Natural killer cell (primary cell): ENCODE data around the gene SPSB3. TPM values are rescaled to one million over a fixed set of nuclear protein-coding genes. Genes with fewer than 3 reads are reported as not detected.
A peak's percentile ranks its signal among the peaks of the same experiment; 100 is the strongest.

Source experiments
- ATAC-seq, 3 donors: fragments of 150-1000 bp in 2 of 3; fragments of 200-7000 bp in 1 of 3; cut with Tn5 transposase; 1 replicate in 1 of 3; 2 replicates in 2 of 3; pipeline ENCODE4 v1.10.0; 2021; ENCODE audit warnings: mild to moderate bottlenecking in 2 of 3, moderate library complexity in 2 of 3
- DNase-seq, 2 donors: peaks; one replicate each; pipeline versions ENCODE4 v3.0.0 to v3.0.0-alpha.2; 2013 to 2021; ENCODE audit warnings: mixed read lengths in 1 of 2
- H3K27ac ChIP-seq: one replicate; pipeline ENCODE4 v1.5.1; 2013; ENCODE audit warnings: mild to moderate bottlenecking, low read length
- H3K27me3 ChIP-seq: one replicate; pipeline ENCODE4 v1.6.1; 2013; ENCODE audit warnings: low read length; ENCODE audit not compliant: control insufficient read depth, insufficient read depth
- H3K36me3 ChIP-seq: one replicate; pipeline ENCODE4 v1.6.1; 2013; ENCODE audit warnings: low read length; ENCODE audit not compliant: control insufficient read depth, insufficient read depth
- H3K4me1 ChIP-seq: one replicate; pipeline ENCODE4 v1.6.1; 2013; ENCODE audit warnings: low read length; ENCODE audit not compliant: control insufficient read depth, insufficient read depth
- H3K4me3 ChIP-seq: one replicate; pipeline ENCODE4 v1.5.1; 2013; ENCODE audit warnings: low read length
- H3K9me3 ChIP-seq: one replicate; pipeline ENCODE4 v1.6.1; 2013; ENCODE audit warnings: low read length; ENCODE audit not compliant: control insufficient read depth, insufficient read depth
- H3K27ac Mint-ChIP-seq, 2 donors: one replicate each; pipeline ENCODE4 v1.8.0; 2022; ENCODE audit warnings: mild to moderate bottlenecking in 2 of 2, mixed read lengths in 2 of 2, moderate library complexity in 1 of 2
- H3K27me3 Mint-ChIP-seq, 2 donors: one replicate each; pipeline ENCODE4 v1.8.0; 2022; ENCODE audit warnings: low read depth in 2 of 2, mixed read lengths in 2 of 2
- H3K36me3 Mint-ChIP-seq: one replicate; pipeline ENCODE4 v1.8.0; 2022; ENCODE audit warnings: mixed read lengths
- H3K4me1 Mint-ChIP-seq, 2 donors: one replicate each; pipeline ENCODE4 v1.8.0; 2022; ENCODE audit warnings: mixed read lengths in 2 of 2
- H3K4me3 Mint-ChIP-seq: one replicate; pipeline ENCODE4 v1.8.0; 2022; ENCODE audit warnings: mild to moderate bottlenecking, moderate library complexity, mixed read lengths
- H3K9me3 Mint-ChIP-seq, 2 donors: one replicate each; pipeline ENCODE4 v1.8.0; 2022; ENCODE audit warnings: mixed read lengths in 2 of 2
- CTCF ChIP-seq: fragments of 200-600 bp; IDR thresholded peaks from one replicate; pipeline ENCODE4 v1.8.0; 2022; ENCODE audit warnings: antibody characterized with exemption
- WGBS: methylation state at CpG from one replicate; pipeline ENCODE4 v1.1.7; 2013; ENCODE audit warnings: missing lambda C conversion rate; ENCODE audit not compliant: insufficient coverage; 5-methylcytosine and 5-hydroxymethylcytosine counted together
- intact Hi-C: fragments of 100-400 bp; cut with micrococcal nuclease; formaldehyde crosslinking; loops from one replicate; pipeline ENCODE4 v1.14.2; 2022
- total RNA-seq, 4 donors: library from RNA; stranded (reverse); fragments of 120-200 nt in 1 of 4; gene quantifications; one replicate each; pipeline versions ENCODE4 v1.2.3 to v1.2.4, GENCODE V29; 2013 to 2022

Gene SPSB3
- total RNA-seq, 3 donors from 2014 or later (not counting 1 experiment from before 2014, with no cell fraction given): 100 to 122 (median 110) TPM

GRCh38 chr16:1773703-1774447 lies 8.5 kb downstream of the SPSB3 start:
- ATAC-seq (no peak), DNase-seq (peak in 1 of 2 donors; percentile 47)
- peak overlapping the region; percentile 31 to 54 for H3K27ac Mint-ChIP-seq
- no peaks in the 10 kb centered on the region for H3K27me3 ChIP-seq
- H3K27me3 Mint-ChIP-seq: no peaks in the 10 kb centered on the region
- H3K9me3 Mint-ChIP-seq: no peaks in the 10 kb centered on the region
- H3K36me3 ChIP-seq: peaks cover 19% of the 10 kb centered on the region
- H3K4me1 Mint-ChIP-seq: peaks cover 14 to 21% of the 10 kb centered on the region in 2 donors
- intact Hi-C loops: loop anchor here (1.0 to 10.0 kb wide), 3 partner anchors 8 to 378 kb away; partner anchors contain the start of genes NUBP2 and SPSB3
- no peaks in the 10 kb centered on the region for H3K9me3 ChIP-seq
- 13% methylated on average over 45 of the region's 45 CpGs for WGBS
- H3K4me1 ChIP-seq: peaks cover 41% of the 10 kb centered on the region
- TF ChIP-seq CTCF: no peak
- no peaks in the 10 kb centered on the region for H3K36me3 Mint-ChIP-seq
- peak overlapping the region; percentile 61 for H3K4me3 ChIP-seq
- H3K27ac ChIP-seq: peak overlapping the region; percentile 54
- peak overlapping the region; percentile 97 for H3K4me3 Mint-ChIP-seq

GRCh38 chr16:1772908-1773702 lies 9.3 kb downstream of the SPSB3 start, which contains the start of gene MRPS34:
TSS of gene MRPS34 (minus strand) at chr16:1773134. CDS start at chr16:1773119, 15 bp downstream.
- H3K36me3 ChIP-seq: peaks cover 23% of the 10 kb centered on the region
- TF ChIP-seq CTCF: peak; percentile 92
- Mint-ChIP-seq H3K9me3 (no peaks in the 10 kb centered on the region), H3K27me3 (no peaks in the 10 kb centered on the region), H3K27ac (peak within 1 kb of the TSS; percentile 87 to 88), H3K36me3 (no peaks in the 10 kb centered on the region), H3K4me3 (peak within 1 kb of the TSS; percentile 97), H3K4me1 (peaks cover 14 to 21% of the 10 kb centered on the region in 2 donors)
- H3K27me3 ChIP-seq: no peaks in the 10 kb centered on the region
- DNase-seq: peak; percentile 79 to 89
- peaks cover 41% of the 10 kb centered on the region for H3K4me1 ChIP-seq
- H3K9me3 ChIP-seq: no peaks in the 10 kb centered on the region
- H3K27ac ChIP-seq: peak within 1 kb of the TSS; percentile 54
- H3K4me3 ChIP-seq: peak within 1 kb of the TSS; percentile 61
- peak; percentile 65 to 80 (median 66) for ATAC-seq
- under 1% methylated on average over 108 of the region's 108 CpGs for WGBS
- intact Hi-C loops: loop anchor here (1.0 to 10.0 kb wide), 3 partner anchors 9 to 379 kb away; partner anchors contain the start of genes NUBP2 and SPSB3

GRCh38 chr16:1772362-1772907 lies 9.9 kb downstream of the SPSB3 start, which contains the start of gene EME2:
TSS of gene EME2 (plus strand) at chr16:1772810. CDS start at chr16:1773228, 418 bp downstream.
- H3K9me3 ChIP-seq: no peaks in the 10 kb centered on the region
- H3K4me1 ChIP-seq: peaks cover 41% of the 10 kb centered on the region
- Mint-ChIP-seq H3K4me1 (peaks cover 14 to 21% of the 10 kb centered on the region in 2 donors), H3K36me3 (no peaks in the 10 kb centered on the region), H3K27me3 (no peaks in the 10 kb centered on the region), H3K9me3 (no peaks in the 10 kb centered on the region), H3K4me3 (peak within 1 kb of the TSS; percentile 97), H3K27ac (peak within 1 kb of the TSS; percentile 87 to 88)
- intact Hi-C loops: loop anchor here (5.0 to 10.0 kb wide), 2 partner anchors 152 to 380 kb away; no protein-coding TSS in a partner anchor
- ATAC-seq (peak in 1 of 3 donors; percentile 3), DNase-seq (peak in 1 of 2 donors; percentile 68)
- peak within 1 kb of the TSS; percentile 54 for H3K27ac ChIP-seq
- under 1% methylated on average over 53 of the region's 53 CpGs for WGBS
- H3K36me3 ChIP-seq: peaks cover 25% of the 10 kb centered on the region
- H3K27me3 ChIP-seq: no peaks in the 10 kb centered on the region
- peak within 1 kb of the TSS; percentile 61 for H3K4me3 ChIP-seq
- no peak for TF ChIP-seq CTCF
